Prostate gland (tissue), 2 donors: ENCODE data around the gene CCDC91. TPM values are rescaled to one million over a fixed set of nuclear protein-coding genes. Genes with fewer than 3 reads are reported as not detected.

Experiments
- DNase-seq: peaks from one replicate; pipeline ENCODE4 v3.0.0-alpha.2; 2019; ENCODE audit warnings: low spot score
- H3K27ac ChIP-seq, 2 donors: fragments of 200-600 bp; sonication (generic); 2 replicates each; pipeline ENCODE4 v1.5.1; 2017 to 2019
- H3K27me3 ChIP-seq: fragments of 200-600 bp; sonication (generic); replicated peaks from 2 replicates; pipeline ENCODE4 v1.5.1; 2019; ENCODE audit not compliant: insufficient read depth
- H3K36me3 ChIP-seq, 2 donors: fragments of 200-600 bp; sonication (generic); 1 replicate in 1 of 2; 2 replicates in 1 of 2; pipeline versions ENCODE4 v1.5.1 to v1.8.1; 2017 to 2019
- H3K4me1 ChIP-seq: fragments of 200-600 bp; sonication (generic); replicated peaks from 2 replicates; pipeline ENCODE4 v1.5.1; 2019
- H3K4me3 ChIP-seq, 2 donors: fragments of 200-600 bp; sonication (generic); 2 replicates each; pipeline ENCODE4 v1.5.1; 2017 to 2019
- H3K9me3 ChIP-seq: fragments of 200-600 bp; sonication (generic); 2 replicates; pipeline ENCODE4 v1.5.1; 2017
- CTCF ChIP-seq, 4 experiments: fragments of 200-600 bp in 2 of 4; fragments of 450-650 bp in 2 of 4; sonication (generic) in 2 of 4; IDR thresholded peaks; 1 replicate in 3 of 4; 2 replicates in 1 of 4; pipeline ENCODE4 v1.5.1; 2016 to 2019; ENCODE audit warnings: antibody characterized with exemption in 4 of 4, mild to moderate bottlenecking in 2 of 4, moderate library complexity in 2 of 4
- POLR2A ChIP-seq: fragments of 450-650 bp; IDR thresholded peaks from one replicate; pipeline ENCODE4 v1.6.1; 2016; ENCODE audit warnings: antibody characterized with exemption, mild to moderate bottlenecking
- POLR2AphosphoS5 ChIP-seq: sonication (generic); formaldehyde crosslinking; IDR thresholded peaks from one replicate; pipeline ENCODE4 v1.6.1; 2017; ENCODE audit warnings: antibody characterized with exemption
- WGBS: methylation state at CpG from one replicate; pipeline ENCODE4 v1.1.5; 2018; 5-methylcytosine and 5-hydroxymethylcytosine counted together
- intact Hi-C: fragments of 100-400 bp; cut with DNase I; formaldehyde crosslinking; loops from one replicate; pipeline ENCODE4 v1.14.2; 2022
- total RNA-seq, 2 donors: library from RNA; depleted of rRNA; stranded (reverse); fragments of >200 nt; gene quantifications; one replicate each; pipeline ENCODE4 v1.1.0, GENCODE V29; 2016

Gene CCDC91
- total RNA-seq, 2 donors from 2014 or later: 25.3 to 42.4 TPM

DNA sequence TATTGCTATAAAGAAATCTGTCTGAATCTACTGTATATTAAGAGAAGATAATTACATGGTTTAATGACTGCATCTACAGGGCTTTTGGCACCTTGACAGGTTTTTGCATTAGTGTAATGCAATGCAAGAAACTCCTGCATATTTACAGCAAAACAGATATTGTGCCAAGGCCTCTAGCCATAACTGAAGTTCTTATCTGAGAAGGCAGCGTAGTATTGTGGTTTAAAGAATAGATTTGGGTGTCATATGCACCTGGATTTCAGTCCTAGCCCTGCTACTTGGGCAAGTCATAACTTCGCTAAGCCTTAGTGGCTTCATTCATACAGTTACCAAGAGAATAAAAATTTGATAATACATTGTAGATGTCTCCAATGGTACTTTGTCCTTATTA is 350.1 kb downstream of the CCDC91 start:
- Histone ChIP-seq H3K27ac (no peak overlapping the region), H3K4me1 (no peaks in the 10 kb centered on the region), H3K4me3 (no peak overlapping the region), H3K36me3 (no peaks in the 10 kb centered on the region), H3K9me3 (no peaks in the 10 kb centered on the region), H3K27me3 (no peaks in the 10 kb centered on the region)
- intact Hi-C loops: no loop called here
- TF ChIP-seq CTCF (IDR thresholded peaks at IDR 0.05) (no peak), POLR2AphosphoS5 (no peak)
- no peak for DNase-seq
- 81% methylated on average over 2 of the region's 2 CpGs for WGBS

DNA sequence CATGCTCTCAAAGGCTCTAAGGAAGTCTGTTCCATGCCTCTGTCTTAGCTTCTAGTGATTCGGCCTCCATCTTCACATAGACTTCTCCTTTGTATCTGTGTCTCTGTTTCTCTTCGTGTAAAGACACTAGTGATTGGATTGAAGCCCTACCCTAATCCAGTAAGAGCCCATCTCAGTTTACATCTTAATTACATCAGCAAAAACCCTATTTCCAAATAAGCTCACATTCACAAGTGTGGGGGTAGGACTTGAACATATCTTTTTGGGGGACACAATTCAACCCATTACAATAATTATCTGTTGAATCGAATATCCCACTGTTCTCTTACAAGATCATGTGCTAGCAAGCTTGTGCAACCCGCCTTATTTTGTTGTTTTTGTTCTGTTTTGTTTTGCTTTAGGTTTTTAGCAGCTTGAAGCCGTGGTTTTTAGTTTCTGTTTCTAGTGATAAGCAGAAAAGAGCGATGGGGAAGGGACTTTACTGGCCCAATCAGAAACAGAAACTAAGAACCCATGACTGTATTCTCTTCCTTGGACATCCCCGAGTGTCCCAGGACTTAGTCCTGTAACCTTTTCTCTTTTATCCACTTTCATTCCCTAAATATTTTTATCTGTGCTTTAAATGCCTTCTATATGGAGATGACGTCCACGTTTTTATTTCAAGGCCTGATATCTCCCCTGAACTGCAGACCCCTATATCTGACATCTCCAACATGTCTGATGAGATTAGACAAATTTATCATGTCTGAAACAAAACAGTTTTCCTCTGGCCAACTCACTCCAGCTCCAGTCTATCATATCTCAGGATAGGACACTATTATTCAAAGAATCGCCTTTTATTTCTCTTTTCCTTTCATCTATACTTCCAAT is 353.0 kb downstream of the CCDC91 start:
- Histone ChIP-seq H3K36me3 (no peaks in the 10 kb centered on the region), H3K9me3 (no peaks in the 10 kb centered on the region), H3K4me1 (no peaks in the 10 kb centered on the region), H3K27ac (no peak overlapping the region), H3K27me3 (no peaks in the 10 kb centered on the region), H3K4me3 (no peak overlapping the region)
- intact Hi-C loops: no loop called here
- 97% methylated on average over 10 of the region's 10 CpGs for WGBS
- DNase-seq: no peak
- no peak for TF ChIP-seq POLR2AphosphoS5
- TF ChIP-seq CTCF (IDR thresholded peaks at IDR 0.05): no peak
- TF ChIP-seq POLR2A: no peak

DNA sequence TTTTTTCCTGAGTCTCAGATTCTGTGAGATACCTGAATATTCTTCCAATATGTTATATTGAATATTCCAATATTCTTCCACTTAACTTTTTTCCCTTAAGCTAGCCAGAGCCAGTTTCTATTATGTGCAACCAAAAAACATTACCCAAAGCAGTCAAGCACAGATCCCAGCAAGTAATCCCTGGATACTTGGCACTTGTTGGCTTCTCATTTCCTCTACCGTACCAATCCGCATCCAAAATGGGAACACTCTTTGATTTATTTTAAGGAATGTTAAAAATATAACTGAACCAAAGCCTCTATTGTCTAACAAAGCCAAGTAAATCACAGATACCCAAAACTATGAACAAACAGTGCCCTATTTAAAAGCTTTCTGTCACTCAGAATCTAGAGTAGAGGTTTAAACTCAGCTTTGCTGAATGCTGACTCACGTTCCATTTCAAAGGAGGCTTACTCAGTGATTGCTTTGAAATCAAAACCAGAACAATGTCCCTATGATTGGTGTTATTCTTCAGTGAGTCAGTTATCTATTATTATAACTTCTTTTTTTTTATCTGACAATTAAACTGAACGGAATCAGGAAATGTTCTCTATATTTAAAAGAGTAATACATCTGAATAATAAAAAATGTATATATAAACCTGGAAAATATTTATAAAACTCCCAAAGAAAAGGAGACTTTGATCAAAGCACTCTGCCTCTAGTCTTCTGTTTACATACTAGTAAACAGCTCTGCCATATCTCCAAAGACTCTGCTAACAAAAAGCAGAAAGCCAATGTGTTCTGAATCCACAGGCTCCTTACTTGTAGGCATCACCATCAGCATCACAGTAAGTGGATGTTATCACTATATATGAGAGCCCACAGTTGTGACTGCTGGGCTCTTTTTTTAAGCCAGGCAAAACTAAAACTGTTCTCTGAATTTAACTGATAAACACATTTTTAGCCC is 360.8 kb downstream of the CCDC91 start:
- no peak for DNase-seq
- TF ChIP-seq CTCF (IDR thresholded peaks at IDR 0.05) (no peak), POLR2A (no peak), POLR2AphosphoS5 (no peak)
- intact Hi-C loops: no loop called here
- no peaks in the 10 kb centered on the region for H3K36me3 ChIP-seq
- H3K4me1 ChIP-seq: no peaks in the 10 kb centered on the region
- H3K9me3 ChIP-seq: no peaks in the 10 kb centered on the region
- H3K27me3 ChIP-seq: no peaks in the 10 kb centered on the region
- H3K27ac ChIP-seq: no peak overlapping the region
- H3K4me3 ChIP-seq: no peak overlapping the region
- 53% methylated on average over 4 of the region's 4 CpGs for WGBS

DNA sequence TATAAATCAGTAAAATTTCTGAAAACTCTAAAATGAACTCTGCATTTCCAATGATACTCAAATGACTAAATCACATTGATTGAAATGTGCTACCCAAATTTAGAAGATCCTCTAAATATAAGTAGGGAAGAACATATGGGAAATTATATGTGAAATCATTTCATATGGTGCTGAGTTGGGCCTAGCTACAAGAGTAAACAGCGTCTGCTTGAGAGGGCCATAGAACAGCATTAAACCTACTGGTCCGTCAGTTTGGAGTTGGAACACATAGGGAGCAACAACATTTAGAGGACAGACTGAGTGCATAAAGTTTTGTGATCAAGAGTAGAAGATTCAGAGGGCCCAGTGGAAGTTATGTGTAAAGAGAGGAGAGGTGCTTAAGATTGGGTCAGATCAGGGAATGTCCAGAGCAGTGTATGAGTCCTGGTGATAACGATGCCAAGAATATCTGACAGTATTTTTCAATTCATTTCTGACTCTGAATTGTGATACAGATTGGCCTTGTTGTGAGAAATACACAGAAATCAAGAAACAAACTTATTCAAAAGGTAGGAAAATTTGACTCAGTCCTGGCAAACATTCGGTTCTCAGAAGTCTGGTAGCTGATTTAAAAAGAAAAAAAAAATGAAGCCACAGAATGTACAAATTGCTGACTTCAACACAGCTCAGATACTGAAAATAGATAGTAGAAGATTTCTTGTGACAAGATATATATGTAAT is 362.2 kb downstream of the CCDC91 start:
- intact Hi-C loops: no loop called here
- Histone ChIP-seq H3K36me3 (no peaks in the 10 kb centered on the region), H3K27ac (no peak overlapping the region), H3K4me3 (no peak overlapping the region), H3K4me1 (no peaks in the 10 kb centered on the region), H3K9me3 (no peaks in the 10 kb centered on the region), H3K27me3 (no peaks in the 10 kb centered on the region)
- no peak for TF ChIP-seq POLR2A
- TF ChIP-seq POLR2AphosphoS5: no peak
- TF ChIP-seq CTCF (IDR thresholded peaks at IDR 0.05): no peak
- 93% methylated on average over 4 of the region's 4 CpGs for WGBS
- no peak for DNase-seq
